NCI-H1092 (cell line): ENCODE data around the gene HS6ST3.
"Not testable (repeated sequence)": the region's sequence is repeated elsewhere in the genome, so short reads cannot be mapped to it uniquely, and the experiment has no call there.

Experiments
- DNase-seq: peaks from one replicate; lab custom pipeline; 2025; lab: John Stamatoyannopoulos, UW

Gene HS6ST3

DNA sequence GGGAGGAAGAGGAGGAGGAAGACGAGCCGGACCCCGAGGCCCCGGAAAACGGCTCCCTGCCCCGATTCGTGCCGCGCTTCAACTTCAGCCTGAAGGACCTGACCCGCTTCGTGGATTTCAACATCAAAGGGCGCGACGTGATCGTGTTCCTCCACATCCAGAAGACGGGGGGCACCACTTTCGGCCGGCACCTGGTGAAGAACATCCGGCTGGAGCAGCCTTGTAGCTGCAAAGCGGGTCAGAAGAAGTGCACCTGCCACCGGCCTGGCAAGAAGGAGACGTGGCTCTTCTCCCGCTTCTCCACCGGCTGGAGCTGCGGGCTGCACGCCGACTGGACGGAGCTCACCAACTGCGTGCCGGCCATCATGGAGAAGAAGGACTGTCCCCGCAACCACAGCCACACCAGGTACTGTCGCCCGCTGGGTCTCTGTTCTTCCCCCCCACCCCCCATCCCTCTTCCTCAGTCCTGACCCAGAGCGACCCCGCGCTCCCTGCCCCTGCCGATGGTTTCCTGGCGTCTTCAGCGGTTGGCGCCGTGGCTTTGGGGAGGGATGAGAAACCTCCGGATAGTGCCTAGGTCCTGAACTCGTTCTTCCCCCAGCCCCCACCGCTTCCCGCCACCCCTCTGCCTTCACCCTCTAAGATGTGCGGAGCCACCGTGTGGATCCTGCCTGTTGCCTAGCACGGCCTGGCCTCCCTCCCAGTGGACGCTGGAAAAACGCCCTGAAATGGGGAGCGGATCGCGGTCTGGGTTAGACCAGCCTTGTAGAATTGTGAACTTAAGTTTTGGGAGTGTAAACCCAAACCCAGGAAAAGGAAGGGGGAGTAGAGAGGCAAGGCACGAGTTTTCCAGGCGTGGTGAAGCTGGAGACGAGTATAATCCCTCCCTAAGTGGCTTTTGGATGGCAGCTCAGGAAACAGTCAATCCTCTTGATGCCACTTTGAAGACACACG lies 1.5 kb downstream of the HS6ST3 start:
- DNase-seq, result peak; percentile 45

DNA sequence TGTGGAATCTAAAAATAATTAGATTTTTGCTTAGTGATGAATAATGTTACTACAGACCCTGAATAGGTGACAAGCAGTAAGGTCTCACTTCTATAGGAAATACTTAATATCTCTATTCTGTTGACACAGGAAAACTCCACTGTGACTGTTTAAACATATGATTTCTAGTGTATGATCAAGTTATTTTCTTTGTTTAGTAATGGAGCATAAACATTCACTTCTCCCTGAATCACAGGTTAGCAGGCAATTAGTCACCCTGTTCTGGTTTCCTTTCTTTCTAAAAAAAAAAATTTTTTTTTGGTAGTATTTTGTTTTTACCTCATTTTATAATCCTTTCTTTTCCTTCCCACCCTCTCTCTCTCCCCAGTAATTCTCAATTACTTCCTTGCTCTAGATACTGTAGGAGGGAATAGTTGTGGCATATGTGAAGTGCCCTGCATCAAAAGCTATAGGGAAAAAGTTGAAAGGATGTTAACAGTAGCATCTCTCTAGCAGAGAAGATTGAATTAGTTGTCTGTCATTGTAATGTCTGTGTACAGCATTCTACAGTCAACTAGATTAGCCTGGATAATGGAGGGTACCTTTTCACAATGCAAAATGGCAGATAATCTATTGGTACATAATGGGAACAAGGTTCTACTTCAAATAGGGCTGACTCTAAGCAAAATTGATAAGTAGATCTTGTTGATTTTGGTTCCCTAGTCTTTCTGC lies 3.5 kb downstream of the HS6ST3 start:
- no peak for DNase-seq

DNA sequence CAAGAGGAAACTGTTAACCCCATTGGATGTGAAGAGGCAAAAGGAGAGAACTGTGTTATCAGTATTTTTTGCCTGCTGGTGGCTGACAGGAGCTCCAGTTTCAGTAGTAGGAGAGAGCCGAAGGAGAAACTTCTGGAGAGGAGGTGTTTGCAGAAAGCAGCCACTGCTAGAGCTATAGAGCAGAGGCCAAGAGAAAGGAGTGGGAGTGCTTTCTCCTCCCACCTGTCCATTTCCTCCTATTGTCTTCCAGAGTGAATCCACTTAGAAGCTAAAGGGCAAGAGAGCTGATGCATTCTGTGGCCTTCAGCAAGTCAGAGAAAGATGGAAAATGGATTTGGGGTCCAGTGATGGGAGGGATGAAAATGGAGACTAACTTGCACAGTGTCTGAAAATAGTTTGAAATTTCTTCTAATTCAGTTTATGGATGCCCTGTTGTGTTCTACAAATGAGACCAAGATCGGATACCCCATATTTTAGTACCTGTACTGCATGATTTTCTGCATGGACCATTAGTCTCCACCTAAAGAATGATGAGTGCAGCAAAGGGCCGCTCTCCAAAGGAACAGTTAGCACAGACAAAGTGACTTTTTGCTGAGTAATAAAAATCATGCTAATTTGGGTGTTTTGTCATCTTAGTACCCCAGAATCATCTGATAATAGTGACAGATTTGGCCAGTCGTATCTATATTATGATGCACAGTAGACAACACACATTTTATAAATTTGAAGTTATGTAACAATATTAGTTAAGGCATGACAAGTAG lies 10.7 kb downstream of the HS6ST3 start:
- DNase-seq, result no peak

DNA sequence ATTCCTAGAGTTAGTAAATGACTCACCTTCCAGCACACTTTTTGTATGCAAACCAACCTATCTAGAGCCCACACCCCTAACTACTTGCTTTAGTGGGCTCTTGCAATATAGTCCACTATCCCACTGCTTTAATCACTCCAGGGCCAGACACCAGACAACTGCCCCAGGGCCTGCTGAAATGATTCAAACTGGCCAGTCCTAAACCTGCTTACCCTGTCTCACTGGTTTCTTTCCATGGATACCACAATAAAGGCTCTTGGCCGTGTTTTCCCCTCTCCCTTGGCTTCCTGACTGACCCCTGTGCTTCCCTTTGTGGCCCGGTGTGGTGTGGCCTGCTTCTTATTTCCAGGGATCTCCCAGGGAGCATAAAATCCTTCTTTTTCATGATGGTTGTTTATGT lies 14.6 kb downstream of the HS6ST3 start:
- no peak for DNase-seq

DNA sequence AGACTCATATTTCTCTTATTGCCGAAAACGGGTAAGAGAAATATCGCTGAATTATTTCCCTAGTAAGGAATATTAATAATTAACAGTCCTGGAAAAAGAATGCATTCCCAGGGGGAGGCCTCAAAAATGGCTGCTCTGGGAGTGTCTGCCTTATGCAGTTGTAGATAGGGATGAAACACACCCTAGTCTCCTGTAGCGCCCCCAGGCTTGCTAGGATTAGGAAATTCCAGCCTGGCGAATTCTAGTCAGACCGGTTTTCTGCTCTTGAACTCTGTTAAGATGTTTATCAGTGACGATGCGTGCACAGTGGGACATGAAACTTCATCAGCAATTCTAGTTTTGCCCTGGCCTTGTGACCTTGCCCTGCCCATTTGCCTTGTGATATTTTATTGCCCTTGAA lies 18.2 kb downstream of the HS6ST3 start:
- not testable (repeated sequence) for DNase-seq

DNA sequence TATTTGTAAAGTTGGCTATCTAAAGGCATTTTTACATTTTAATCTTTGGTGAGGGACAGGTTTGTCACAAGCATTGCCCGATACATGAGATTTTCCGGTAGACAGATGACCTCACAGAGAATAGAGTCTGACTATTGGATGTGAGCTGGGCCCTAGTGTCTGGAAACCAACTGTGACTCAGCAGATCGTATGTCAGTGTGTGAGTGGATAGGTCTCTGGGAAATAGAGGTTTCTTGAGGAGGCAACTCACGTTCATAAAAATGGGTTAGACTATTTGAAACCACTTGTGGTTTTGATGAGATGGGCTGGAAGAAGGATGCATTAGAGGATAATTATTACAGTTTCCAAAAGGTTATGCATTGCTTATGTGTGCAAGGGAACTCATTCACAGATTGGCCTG lies 19.2 kb downstream of the HS6ST3 start:
- no peak for DNase-seq

DNA sequence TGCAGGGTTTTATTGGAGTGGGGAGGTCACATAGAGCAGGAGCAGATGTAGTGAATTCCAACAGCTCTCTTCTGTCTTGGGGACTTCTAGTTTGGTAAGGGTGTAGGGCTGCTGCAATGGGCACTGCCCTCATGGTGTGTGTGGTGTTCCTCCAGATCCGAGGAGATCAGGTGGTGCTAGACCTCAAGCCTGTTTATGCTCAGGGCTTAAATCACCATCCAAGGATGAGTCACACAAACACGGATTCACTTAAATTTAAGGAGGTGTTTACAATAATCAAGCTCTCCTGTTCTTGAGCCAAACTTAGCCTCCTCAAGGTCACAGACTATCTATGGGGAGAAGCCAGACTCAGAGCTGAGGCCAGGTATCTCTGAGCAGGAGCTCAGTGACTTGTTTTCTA lies 23.0 kb downstream of the HS6ST3 start:
- DNase-seq, result no peak

DNA sequence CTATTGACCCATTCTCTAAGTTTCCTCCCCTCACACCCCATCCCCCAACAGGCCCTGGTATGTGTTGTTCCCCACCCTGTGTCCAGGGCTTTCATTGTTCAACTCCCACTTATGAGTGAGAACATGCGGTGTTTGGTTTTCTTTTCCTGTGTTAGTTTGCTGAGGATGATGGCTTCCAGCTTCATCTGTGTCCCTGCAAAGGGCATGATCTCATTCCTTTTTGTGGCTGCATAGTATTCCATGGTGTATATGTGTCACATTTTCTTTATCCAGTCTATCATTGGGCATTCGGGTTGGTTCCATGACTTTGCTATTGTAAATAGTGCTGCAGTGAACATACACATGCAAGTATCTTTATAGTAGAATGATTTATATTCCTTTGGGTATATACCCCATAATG lies 25.5 kb downstream of the HS6ST3 start:
- DNase-seq, result not testable (repeated sequence)

DNA sequence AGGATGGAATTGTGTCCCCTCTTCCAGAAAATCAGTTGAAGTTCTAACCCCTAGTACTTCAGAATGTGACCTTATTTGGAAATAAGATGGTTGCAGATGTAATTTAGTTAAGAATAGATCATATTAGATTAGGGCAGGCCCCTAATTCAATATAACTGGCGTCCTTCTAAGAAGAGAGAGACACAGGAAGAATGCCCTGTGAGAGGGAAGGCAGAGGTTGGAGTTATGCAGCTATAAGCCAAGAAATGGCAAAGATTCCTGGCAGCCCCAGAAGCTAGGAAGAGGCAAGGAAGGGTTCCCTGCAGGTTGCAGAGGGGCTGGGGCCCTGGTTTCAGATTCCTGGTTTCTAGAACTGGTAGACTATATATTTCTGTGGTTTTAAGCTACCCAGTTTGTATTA lies 30.0 kb downstream of the HS6ST3 start:
- DNase-seq, result no peak

DNA sequence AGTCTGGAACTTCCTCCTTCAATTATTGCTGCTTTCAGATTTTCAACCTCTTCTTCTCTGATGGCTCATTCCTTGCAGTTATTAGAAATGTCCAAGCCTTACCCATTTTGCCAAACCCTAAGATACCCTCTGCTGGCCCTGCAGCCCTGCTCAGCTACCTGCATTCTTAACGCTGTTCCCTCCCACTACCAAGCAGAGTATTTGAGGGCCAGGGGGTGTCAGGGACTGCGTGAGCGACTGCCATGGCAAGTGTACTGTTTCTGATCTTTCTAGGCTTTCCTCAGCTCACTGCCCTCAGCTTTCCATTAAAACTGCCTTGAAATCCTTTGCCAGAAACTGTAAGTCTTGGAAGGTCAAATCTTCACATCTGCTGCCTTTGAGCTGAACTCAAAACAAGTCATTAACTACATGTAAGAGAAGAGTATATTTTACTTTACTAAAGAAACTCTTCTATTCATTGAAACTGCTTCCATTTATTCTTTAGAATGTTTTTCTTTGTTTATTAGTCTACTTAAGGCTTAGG lies 41.0 kb downstream of the HS6ST3 start:
- no peak for DNase-seq

DNA sequence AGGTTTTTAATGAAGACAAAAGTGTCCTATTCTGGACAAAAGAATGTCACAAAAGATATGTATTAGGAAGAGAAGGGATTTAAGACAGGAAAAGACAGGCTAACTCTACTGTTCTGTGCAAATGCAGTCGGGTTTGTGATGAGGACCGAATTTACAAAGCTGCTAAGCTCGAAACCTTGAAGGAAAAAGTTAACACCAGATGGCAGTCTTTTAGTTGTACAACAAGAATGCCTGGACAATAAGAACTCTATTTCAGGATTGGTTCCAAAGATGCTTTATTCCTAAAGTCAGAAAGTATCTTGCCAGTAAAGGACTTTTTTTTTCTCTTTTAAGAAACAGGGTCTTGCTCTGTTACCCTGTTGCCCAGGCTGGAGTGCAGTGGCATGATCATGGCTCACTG lies 51.1 kb downstream of the HS6ST3 start:
- DNase-seq, result no peak

DNA sequence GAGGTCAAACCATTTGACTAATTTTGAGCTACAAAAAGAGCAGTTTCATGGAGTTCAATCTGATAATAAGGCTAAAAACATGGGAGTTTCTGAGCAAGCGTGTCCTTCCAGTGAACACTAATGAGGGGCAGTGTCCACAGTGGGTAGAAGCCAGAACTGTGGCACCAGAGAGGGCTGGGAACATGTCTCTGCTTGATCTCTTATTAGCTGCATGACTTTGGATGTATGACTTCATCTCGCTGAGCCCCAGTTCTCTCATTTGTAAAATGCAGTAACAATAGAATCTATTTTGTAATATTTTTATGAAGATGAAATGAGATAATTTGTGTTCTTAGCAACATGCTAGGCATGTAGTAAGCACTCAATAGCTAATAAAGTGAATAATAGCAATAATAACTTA lies 69.8 kb downstream of the HS6ST3 start:
- DNase-seq, result no peak

DNA sequence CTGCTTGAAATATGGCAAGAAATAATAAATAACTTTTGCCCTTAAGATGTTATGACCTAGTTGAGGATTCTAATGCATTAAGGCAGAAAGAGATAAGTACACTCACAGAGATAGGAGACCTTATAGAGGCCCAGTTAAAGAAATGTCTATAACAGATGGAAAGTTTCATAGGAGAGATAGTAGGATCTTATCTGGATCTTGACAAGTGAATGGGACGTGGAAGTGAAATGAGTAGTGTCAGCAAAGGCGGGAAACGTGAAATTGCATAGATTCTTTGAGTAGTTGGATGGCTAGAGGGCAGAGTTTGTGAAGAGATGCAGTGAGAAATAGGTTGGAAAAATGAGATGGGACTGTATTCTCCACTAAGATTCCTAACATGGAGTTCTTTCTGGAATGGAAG lies 71.2 kb downstream of the HS6ST3 start:
- no peak for DNase-seq

DNA sequence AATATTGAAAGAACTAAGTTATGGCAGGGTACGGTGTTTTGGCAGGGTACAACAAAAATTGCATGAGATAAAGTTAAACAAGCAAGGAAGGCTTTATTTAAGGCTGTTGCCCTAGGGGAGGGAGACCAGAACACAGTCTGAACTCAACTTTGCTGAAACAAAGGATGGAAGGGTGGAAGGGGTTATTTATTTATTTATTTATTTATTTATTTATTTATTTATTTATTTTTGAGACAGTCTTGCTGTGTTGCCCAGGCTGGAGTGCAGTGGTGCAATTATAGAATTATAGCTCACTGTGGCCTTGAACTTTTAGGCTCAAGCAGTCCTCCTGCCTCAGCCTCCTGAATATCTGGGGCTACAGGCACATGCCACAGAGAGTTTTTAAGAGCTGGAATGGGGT lies 75.9 kb downstream of the HS6ST3 start:
- DNase-seq, result no peak

DNA sequence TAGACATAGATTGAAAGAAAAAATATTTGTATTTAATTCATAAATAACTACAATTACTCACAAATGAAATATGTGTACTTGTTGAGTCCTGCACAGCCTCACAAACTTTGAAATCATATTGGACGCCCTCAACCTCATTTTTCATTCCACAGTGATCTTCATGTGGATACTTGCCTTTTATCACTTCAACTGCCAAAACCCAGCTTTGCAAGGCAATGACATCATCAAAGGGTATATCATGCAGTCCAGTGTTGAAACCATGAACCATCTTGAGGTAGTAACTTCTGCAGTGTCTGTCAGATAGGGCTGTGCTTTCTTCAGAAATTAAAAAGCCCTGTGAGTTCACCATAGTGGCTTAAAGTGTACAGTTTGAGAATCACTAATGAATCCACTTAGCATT lies 82.2 kb downstream of the HS6ST3 start:
- no peak for DNase-seq

DNA sequence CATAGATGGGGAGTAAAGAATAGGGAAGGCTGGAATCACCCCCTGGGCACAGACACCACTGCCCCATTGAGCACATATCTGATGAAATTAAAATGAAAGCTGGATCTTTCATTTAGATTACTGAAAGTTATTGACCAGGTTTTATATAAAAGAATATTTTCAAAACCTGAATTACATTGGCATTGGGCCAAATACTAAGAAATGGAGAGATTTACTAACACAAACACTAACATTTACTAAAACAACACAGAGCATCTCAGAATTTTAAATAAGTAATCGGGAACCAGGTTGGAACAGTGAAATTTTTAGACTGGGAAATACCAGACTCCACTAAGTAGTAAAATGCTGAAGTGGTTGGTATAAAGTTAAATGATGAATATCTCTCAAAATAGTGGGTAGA lies 88.9 kb downstream of the HS6ST3 start:
- no peak for DNase-seq

DNA sequence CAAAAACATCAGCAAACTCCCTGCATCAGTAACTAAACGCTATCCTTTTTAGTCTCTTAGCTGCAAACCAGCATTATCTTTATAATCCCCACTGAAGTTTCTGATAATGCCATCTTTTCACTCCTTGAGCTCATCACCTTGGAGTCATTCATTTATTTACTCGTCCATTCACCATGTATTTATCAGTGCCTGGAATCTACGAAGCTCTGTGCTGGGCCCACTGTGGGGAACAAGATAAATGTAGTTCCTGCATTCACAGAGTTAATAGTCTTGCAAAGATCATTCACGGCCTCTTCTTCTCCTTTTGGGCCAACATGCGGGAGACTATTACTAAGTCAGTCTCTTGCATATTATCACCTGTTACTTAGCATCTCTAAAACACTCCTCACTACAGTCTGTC lies 89.4 kb downstream of the HS6ST3 start:
- no peak for DNase-seq

DNA sequence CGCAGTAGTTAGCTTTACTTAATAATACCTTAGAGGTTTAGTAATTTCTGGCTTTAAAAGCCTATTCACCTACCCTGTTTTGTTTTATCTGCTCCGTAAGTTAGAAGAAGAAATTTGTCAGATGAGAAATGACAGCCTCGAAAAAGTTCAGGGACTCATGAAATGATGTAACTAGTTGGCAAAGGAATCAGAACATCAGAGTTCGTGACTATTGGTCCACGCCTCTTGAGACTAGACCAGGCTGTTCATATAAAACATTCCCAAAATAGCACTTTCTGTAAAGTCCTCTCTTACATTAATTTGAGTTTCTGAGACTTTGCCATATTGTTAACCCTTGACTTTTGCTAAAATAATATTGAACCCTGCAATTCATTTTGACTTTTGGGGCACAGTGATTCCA lies 92.0 kb downstream of the HS6ST3 start:
- DNase-seq, result no peak

DNA sequence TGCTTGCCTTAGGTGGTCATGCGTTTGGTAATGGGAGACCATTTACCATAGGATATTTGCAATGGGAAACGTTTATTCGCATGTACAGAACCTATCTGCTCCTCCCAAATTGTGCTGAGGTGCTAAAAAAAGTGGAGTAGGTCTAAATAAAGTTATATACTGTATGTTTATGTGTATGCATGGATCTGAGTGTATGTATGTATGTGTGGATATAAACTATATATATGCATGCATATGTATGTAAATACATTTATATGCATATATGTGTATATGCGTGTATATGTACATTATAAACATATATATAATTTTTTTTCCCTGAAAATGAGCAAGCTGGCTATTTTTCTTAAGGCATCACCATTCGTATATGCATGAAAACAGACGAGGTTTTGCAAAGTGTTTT lies 95.9 kb downstream of the HS6ST3 start:
- DNase-seq, result no peak

DNA sequence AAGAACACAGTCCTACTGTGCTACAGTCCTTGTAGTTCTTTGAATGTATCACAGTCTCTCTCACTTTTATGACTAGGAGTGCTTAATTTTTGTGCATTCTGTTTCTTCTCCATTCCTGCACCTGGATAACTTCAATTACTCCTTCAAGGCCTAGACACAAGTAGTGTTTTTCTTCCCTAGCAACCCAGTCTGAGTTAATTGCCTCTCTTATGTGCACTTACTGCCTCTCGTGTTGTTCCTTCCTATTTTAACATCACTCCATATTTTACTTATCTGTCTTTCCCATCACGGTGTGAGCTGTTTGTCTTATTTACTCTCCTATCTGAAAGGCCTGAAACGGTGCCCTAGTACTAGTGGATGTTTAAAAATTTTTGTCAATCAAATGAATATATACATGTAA lies 101.5 kb downstream of the HS6ST3 start:
- DNase-seq, result no peak

DNA sequence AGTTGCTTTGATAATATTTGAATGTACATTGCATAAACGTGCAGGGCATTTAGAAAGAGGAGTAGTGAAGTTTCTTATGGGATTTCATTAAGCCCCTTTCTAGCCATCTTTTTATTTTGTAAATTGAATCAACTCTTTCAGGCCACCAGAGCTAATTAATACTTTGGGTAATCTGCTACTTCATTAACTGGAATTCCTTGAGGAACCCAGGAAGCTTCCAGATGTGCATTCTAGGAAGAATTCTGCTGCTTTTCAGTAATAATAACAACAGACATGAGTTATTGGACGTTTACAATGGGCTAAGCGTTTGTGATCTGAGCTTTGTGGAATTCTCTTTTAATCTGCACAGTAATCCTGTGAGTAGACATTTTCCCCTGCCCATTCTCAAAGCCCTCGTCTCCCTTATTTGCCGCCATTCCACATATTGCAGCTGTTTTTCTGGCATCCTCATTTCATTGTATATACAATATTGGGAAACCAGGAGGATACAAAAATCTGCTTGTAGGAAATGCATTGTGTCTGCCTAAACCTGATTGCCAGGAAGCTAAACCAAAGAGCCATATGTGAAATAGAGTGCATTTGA lies 103.9 kb downstream of the HS6ST3 start:
- DNase-seq, result no peak

DNA sequence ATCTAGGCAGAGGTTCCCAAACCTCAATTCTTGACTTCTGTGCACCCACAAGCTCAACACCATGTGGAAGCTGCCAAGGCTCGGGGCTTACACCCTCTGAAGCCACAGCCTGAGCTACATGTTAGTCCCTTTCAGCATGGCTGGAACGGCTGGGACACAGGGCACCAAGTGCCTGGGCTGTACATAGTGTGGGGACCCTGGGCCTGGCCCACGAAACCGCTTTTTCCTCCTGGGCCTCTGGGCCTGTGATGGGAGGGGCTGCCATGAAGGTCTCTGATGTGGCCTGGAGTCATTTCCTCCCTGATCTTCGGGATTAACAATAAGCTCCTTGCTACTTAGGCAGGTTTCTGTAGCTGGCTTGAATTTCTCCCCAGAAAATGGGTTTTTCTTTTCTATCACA lies 108.1 kb downstream of the HS6ST3 start:
- no peak for DNase-seq
